Measurements from ENCODE around the gene SYNGAP1. TPM values are rescaled to one million over a fixed set of nuclear protein-coding genes. Genes with fewer than 3 reads are reported as not detected.
"Not testable (repeated sequence)": the region's sequence is repeated elsewhere in the genome, so short reads cannot be mapped to it uniquely, and the experiment has no call there.

Gene SYNGAP1
- polyA plus RNA-seq, 3 donors, result 31.5 to 40.8 (median 37.8) TPM

DNA sequence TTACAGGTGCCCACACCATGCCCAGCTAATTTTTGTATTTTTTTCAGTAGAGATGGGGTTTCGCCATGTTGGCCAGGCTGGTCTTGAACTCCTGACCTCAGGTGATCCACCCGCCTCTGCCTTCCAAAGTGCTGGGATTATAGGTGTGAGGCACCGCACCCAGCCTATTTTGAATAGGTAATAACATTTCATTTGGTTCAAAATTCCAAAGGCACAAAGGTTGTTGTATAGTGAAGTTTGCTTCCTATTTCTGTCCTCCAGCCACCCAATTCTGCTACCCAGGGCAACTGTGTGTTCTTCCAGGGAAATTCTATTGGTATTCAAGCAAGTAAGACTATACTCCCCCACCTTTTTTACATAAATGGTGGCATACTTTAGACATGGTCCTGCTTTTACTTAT, 21.3 kb upstream of the SYNGAP1 start:
- DNase-seq, result not testable (repeated sequence)

DNA sequence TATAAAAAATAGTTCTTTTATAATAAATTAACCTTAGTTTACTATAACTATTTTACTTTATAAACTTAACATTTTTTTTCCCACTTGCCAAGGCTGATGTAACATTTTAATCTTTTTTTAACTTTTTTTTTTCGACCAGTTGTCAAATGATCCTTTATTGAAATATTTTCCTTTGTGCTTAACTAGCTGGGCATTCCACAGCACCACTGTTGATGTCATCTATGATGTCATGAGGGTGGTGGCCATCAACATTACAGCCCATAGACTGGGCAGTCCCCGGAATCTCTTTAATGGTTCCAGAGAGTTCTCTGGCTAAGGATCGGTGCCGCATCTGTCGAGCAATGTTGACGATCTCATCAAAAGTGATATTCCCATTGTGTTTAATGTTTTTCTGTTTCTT, 20.0 kb upstream of the SYNGAP1 start:
- not testable (repeated sequence) for DNase-seq

DNA sequence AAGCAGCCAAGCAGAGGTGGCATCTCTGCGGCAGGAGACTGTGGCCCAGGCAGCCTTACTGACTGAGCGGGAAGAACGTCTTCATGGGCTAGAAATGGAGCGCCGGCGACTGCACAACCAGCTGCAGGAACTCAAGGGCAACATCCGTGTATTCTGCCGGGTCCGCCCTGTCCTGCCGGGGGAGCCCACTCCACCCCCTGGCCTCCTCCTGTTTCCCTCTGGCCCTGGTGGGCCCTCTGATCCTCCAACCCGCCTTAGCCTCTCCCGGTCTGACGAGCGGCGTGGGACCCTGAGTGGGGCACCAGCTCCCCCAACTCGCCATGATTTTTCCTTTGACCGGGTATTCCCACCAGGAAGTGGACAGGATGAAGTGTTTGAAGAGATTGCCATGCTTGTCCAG, 15.0 kb upstream of the SYNGAP1 start:
- no peak for DNase-seq

DNA sequence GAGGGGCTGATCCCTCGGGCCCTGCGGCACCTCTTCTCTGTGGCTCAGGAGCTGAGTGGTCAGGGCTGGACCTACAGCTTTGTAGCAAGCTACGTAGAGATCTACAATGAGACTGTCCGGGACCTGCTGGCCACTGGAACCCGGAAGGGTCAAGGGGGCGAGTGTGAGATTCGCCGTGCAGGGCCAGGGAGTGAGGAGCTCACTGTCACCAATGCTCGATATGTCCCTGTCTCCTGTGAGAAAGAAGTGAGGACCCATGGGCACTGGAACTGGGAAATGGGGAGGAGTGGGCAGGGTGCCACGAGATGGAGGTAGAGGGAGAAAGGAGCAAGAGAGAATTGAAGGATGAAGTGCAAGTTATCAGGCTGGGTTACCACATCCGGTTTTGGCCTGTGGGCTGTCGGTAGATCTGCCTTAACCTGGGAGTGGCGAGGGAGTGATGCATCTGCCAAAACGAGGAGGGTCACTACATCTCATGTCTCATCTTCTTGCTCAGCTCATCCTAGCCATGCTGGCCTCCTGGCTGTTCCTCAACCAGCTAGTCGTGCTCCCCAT, 14.4 kb upstream of the SYNGAP1 start:
- no peak for DNase-seq

DNA sequence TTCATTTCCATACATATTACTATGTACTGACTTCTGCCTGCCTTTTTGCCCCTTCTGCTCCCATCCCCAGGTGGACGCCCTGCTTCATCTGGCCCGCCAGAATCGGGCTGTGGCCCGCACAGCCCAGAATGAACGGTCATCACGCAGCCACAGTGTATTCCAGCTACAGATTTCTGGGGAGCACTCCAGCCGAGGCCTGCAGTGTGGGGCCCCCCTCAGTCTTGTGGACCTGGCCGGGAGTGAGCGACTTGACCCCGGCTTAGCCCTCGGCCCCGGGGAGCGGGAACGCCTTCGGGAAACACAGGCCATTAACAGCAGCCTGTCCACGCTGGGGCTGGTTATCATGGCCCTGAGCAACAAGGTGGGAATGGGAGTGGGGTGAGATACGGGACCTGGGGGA, 13.7 kb upstream of the SYNGAP1 start:
- DNase-seq, result no peak

DNA sequence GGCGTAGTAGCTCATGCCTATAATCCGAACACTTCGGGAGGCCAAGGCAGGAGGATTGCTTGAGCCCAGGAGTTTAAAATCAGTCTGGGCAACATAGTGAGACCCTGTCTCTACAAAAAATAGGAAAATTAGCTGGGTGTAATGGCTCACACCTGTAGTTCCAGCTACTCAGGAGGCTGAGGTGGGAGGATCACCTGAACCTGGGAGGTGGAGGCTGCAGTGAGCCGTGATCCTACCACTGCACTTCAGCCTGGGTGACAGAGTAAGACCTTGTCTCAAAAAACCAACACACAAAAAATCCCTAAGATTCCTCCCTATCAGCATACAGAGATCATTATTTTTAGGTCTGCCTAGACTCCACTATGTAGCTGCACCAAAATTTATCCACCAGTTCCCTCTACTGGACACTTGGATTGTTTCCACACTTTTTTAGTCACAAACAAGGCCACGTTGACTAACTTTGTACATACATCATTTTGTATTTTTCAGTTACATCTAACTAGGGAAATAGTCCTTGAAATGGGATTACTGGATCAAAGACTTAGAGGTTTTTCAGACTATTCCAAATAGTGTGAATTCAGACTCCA, 12.6 kb upstream of the SYNGAP1 start:
- DNase-seq, result no peak

DNA sequence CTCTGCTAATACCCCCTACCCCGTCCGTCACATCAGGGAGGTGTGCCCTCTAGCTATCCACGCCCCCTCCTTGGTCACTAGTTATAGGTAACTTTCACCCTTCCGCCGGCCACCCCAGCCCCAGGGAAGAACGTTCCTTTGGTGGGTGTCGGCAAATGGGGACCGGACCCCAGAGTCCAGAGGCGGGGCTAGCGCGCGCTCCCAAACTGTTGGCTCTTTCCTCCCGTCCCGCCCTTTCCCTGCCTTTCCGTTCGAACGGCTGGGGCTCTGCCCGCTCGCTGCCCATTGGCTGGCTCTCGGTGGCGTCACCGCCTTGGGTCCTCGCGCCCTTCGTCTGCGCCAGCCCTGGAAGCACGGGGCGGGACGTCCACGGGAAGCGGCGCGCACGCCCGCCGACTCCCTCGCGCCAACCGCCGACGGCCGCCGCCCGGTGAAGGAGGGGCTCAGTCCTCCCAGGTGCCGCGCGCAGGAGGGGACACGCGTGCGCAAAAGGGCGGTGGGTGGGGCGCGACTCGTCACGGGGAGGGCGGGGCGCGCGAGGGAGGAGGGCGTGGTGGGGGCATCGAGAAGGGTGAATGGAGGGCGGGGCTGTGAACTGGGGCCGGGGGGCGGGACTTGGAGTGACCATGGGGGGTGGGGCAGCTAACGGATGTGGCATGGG, 9.7 kb upstream of the SYNGAP1 start:
- peak; percentile 97 for DNase-seq

DNA sequence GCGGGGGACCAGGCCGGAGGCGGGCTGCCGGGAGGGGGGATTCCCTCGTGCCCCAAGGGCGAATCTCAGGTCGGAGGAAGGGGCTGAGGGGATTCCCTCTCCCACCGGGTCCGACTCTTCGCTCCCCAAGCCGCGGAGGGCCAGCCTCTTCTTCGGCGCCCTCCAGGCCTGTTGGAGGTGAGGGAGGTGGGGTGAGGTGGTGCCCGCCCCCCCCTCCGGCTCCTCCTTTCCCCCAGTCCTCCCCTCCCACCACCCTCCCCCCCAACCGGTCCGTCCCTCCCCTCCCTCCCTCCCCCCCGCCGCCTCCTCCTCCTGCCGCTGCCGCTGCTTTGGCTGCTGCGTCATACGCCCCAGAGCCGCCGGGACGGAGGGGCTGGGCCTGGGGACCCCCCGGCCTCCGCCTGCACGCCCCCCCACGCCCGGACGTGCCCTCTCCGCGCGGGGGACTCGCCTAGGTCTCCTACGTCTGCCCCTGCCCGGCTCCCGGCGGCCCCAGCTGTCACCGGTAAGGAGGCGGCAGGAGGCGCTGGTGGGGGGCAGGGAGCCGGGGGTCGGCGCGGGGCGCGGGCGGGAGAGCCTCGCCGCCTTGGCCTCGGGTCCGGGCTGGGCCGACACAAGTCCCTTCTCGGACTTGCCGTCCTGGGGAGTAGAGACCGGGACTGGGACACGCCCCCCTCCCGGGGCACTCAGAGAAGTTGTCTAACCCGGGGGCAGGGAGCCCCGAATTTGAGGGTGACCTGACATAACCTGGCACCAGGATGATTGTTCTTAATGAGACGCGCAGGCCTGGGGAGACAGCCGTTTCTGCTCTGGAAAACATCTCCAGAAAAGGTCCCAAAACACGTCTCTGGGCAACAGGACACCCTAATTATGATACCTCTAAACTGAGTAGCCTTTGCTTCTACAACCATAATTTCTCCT, 8.9 kb upstream of the SYNGAP1 start, which contains the start of gene PHF1:
Gene PHF1, plus strand, starts transcription at position 304 of the 921 bp plus-strand sequence. CDS start 1,250 bp downstream, outside the sequence.
- no peak for DNase-seq

DNA sequence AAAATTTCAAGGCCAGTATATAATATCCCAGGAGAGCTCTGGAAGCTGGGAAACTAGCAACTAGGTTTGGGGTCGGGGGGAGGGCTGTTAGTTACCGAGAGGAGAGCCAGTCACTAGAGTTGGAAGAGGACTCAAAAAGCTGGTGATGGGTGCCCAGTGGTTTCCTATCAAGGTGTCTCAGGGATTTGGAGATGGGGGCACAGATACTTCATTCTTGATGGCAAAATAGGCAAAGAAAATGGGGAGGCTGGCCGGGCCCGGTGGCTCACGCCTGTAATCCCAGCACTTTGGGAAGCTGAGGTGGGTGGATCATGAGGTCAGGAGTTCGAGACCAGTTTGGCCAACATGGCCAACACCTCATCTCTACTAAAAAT, 8.2 kb upstream of the SYNGAP1 start:
- DNase-seq, result no peak

DNA sequence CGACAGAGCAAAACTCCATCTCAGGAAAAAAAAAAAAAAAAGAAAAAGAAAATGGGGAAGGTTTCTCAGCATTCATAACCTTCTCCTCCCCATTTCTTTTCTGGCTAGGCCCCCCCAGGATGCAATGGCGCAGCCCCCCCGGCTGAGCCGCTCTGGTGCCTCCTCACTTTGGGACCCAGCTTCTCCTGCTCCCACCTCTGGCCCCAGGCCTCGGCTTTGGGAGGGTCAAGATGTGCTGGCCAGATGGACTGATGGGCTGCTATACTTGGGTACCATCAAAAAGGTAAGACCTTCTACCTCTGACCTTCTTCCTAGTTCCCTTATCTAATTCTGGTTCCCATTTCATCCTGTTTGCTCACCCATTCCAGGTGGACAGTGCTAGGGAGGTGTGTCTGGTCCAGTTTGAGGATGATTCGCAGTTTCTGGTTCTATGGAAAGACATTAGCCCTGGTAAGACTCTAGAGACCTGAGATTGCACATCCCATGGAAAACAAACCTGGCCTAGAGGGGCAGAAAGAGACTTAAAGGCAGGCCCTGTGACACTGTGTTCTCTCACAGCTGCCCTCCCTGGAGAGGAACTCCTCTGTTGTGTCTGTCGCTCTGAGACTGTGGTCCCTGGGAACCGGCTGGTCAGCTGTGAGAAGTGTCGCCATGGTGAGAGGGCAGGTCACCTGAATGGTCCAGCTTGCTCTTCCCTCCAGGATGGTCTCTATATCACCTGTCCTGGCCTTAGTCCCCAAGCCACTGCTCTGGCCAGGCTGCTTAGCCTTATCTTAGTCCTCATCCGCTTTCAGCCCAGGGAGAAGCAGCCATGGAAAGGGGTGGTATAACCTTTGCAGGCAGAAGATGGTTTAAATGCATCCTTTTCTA, 7.5 kb upstream of the SYNGAP1 start:
- DNase-seq, result no peak

DNA sequence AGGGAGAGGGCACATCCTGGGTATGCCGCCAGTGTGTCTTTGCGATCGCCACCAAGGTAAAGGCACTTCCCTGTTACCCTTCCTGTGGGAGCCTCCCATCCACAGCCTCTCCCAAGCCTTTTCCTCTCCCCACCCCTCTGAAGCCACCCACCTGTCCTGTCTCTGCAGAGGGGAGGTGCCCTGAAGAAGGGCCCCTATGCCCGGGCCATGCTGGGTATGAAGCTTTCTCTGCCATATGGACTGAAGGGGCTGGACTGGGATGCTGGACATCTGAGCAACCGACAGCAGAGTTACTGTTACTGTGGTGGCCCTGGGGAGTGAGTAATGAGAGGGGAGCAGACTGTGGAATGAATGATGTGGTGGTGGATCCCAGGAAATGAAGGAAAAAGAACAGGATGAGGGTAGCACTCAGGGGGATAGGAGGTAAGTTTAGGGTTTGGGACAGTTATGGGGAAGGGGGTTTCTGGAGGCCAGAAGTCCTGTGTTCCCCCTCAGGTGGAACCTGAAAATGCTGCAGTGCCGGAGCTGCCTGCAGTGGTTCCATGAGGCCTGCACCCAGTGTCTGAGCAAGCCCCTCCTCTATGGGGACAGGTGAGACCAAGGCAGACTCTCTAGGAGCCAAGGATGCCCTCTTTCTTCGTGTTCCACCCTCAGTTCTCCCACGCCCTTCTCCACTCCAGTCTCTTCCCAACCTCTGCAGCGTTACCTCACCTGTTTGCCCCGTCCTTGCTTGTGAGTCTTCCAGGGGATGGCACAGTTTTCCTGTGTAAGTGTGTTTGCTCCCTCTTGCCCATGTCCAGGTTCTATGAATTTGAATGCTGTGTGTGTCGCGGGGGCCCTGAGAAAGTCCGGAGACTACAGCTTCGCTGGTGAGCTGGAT, 6.4 kb upstream of the SYNGAP1 start:
- no peak for DNase-seq

DNA sequence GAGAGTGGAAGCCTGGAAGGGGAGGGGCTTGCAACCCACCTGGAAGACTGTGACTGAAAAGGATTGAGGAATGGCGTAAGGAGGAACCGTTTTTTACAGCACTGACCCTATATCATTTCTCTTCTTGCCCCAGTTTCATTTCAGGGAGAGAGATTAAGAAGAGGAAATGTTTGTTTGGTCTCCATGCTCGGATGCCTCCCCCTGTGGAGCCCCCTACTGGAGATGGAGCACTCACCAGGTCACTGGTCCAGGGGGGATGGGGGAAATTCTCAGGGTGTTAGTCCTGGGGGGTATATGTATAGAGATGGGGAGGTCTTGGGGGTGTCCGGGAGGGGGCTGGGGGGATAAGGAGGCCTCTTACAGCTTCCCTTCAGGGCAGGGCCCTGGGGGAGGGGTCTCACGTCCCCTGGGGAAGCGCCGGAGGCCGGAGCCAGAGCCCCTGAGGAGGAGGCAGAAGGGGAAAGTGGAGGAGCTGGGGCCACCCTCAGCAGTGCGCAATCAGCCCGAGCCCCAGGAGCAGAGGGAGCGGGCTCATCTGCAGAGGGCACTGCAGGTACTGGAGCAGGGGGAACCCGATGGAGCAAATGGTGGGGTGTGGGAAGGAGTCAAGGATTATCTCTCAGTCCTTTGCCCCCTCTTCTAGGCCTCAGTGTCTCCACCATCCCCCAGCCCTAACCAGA, 5.1 kb upstream of the SYNGAP1 start:
- DNase-seq, result no peak

DNA sequence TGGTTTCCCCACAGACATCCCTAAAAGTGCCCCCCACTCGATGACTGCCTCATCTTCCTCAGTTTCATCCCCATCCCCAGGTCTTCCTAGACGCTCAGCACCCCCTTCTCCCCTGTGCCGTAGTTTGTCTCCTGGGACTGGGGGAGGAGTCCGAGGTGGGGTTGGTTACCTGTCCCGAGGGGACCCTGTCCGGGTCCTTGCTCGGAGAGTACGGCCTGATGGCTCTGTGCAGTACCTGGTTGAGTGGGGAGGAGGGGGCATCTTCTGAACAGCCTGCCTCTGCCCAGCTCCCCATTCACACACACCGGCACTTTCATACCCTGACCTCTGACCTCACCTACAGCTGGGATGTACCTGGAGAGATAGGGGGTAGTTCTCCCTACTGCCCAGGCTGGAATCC, 4.0 kb upstream of the SYNGAP1 start:
- no peak for DNase-seq

DNA sequence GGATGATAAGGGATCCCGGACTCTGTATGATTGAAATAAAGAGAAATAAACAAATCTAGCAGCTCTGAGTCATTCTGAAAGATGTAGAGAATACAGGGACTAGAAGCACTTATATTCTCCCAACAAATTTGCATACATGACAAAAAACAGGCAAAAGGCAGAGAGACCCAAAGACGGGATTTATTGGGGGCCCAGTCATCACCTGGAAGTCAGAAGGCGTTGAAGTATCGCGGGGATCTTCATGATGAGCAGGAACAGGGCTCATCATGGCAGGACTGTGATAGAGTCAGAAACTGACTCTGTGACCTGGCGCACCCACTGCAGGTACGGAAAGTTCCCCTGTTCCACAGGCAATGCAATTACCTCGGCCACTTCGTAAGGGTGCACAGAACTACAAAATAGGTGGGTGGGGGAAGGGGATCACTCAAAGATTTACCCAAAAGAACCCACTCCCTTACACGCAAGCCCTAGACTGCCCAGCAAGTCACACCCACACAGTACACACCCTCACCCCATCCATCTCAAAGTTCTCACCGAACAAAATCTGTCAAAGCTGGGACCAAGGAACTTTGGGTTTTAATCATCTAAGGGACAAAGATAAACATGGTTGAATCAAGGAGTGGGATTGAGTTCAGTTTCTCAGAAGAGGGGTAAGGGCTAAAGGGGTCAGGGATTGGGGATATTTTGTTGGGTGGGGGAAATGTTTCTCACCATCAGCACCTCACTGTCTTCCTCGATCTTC, 3.3 kb upstream of the SYNGAP1 start:
- no peak for DNase-seq

DNA sequence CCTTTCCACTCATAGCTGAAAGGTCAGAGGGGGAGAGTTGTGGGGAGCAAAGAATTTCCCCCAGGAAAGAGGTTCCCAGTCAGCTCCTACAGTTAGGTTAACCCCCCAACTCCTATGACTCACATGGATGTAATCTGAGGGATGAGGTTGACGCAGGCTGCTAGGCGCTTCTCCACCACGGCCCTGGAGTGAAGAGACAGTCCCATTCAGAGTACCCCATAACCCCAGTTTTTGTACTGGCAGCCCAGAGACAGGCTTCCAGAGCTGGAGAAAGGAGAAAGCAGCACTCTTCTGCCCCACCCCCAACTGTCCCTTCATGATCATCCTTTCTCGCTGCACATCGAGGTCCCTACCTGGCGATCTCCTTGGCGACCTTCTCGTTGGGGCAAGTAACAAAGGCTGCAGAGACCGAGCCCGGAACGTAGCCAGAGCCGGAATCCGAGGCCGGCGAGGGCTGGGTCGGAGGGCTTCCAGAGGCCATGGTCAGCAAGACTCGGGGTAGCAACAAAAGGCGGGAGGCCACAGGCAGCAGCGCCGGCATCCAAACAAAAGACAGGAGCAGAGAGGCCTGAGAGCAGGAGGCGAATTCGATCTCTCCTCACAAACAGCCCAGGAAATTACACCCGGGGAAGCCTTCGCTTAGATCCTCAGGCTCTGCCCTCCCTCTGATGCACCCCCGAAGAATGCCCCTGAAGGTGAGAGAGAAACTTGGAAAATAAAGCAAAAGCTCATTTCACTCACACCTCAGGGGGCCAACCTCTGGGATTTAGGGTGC, 2.5 kb upstream of the SYNGAP1 start:
- DNase-seq, result no peak

DNA sequence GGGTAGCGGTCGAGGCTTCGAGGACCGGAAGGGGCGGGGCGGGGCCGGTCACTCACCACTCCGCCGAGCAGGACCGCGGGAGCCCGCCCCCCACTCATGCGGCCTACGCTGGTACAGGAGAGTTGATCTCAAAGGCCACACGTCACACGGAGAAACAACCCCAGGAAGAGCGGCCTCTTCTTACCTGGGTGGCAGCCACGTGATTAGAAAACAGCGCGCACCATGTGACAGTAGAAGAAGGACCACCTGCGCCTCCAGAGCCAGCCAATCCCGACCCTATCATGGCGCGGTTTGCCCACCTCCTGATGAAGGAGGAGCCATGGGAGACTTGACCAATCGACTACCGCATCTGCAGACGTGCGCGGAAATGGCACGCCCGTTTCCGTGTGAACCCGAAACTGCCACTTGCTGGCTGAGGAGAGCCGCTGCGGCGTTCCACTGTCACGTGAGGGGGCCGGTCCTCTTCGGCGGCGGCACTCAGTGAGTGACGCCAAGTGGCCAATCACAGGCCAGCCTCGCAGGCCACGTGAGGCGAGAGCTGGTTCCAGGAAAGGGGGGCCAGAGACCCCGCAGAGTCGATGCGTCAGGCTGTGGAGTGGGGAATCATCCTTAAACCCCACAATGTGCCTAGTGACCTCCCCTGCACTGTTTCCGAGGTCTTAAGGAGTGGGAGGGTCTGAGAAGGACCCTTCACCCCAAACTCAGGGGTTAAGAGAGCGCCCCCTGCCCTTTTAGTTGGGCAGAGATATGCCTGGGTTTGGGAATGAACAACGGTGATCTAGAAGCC, 1.8 kb upstream of the SYNGAP1 start, which contains the start of gene CUTA:
Gene CUTA, minus strand, starts transcription at position 205 of the 787 bp plus-strand sequence. Its CDS starts 107 bp downstream, at position 98.
- peak; percentile 99 for DNase-seq

DNA sequence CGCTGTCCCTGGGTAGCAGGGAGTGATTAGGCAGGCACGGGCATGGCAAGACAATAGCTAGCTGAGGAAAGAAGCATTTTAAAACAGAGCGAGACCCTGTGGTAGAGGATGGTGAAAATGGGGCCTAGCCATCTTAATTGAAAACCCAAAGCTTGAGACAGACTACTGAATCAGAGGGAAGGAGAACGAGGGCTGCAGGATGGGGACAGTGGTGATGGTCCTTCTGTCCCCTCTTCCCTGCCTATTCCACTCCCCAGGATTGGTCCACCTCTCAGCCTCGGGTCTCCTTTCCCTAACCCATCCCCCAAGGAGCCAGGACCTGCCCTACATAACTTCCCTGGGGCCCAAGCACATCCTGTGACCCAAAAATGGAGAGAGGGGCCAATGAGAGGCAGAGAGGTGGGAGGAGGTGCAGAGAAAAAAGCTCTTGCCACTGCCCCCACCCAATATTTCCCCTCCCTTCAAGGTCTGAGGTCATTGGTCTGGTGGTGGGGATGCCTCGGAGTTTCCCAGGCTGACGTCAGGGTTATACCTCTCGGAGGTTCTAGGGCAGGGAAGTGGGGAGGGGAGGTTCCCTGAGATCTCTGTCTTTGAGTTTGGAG, 1.1 kb upstream of the SYNGAP1 start:
- no peak for DNase-seq
